H1 (cell line): ENCODE results near the gene EZH1.

ENCODE experiments used
- CEBPB ChIP-seq: IDR thresholded peaks from 2 replicates; pipeline ENCODE4 v1.6.1; 2012; ENCODE audit warnings: low read depth, low read length
- CTCF ChIP-seq, 3 experiments: IDR thresholded peaks; 1 replicate in 2 of 3; 2 replicates in 1 of 3; pipeline versions ENCODE4 v1.5.1 to v1.6.1; 2011; ENCODE audit warnings: low read length in 3 of 3, mild to moderate bottlenecking in 3 of 3, inconsistent platforms in 2 of 3, low read depth in 1 of 3, moderate library complexity in 1 of 3; ENCODE audit not compliant: insufficient read depth in 1 of 3; ENCODE audit errors: control extremely low read depth in 1 of 3
- EP300 ChIP-seq, 2 experiments: IDR thresholded peaks; 1 replicate in 1 of 2; 2 replicates in 1 of 2; pipeline ENCODE4 v1.6.1; 2011 to 2012; ENCODE audit warnings: low read depth in 2 of 2, low read length in 2 of 2, mild to moderate bottlenecking in 2 of 2, borderline replicate concordance in 1 of 2, inconsistent platforms in 1 of 2, moderate library complexity in 1 of 2
- EZH2 ChIP-seq: fragments of 200-600 bp; sonication (generic); IDR thresholded peaks from 2 replicates; pipeline ENCODE4 v1.7.1; 2012; ENCODE audit warnings: low read depth, mild to moderate bottlenecking, moderate library complexity, low read length, inconsistent platforms; ENCODE audit not compliant: severe bottlenecking
- GABPA ChIP-seq: IDR thresholded peaks from 2 replicates; pipeline ENCODE4 v1.6.1; 2011; ENCODE audit warnings: mild to moderate bottlenecking, low read length, moderate library complexity, borderline replicate concordance; ENCODE audit not compliant: insufficient read depth
- GTF2F1 ChIP-seq: IDR thresholded peaks from 2 replicates; pipeline ENCODE4 v1.6.1; 2012; ENCODE audit warnings: low read depth, low read length, improper control_type of control experiment, borderline replicate concordance
- POLR2A ChIP-seq, 2 experiments: IDR thresholded peaks; 1 replicate in 1 of 2; 2 replicates in 1 of 2; pipeline ENCODE4 v1.6.1; 2011; ENCODE audit warnings: low read depth in 2 of 2, low read length in 2 of 2, mild to moderate bottlenecking in 2 of 2; ENCODE audit errors: control extremely low read depth in 1 of 2
- SIN3A ChIP-seq, 2 experiments: IDR thresholded peaks in 1 of 2; conservative IDR thresholded peaks in 1 of 2; 2 replicates each; pipeline ENCODE4 v1.6.1; 2011 to 2012; ENCODE audit warnings: low read length in 2 of 2, improper control_type of control experiment in 1 of 2, low read depth in 1 of 2, mild to moderate bottlenecking in 1 of 2
- SIRT6 ChIP-seq: IDR thresholded peaks from one replicate; pipeline ENCODE4 v1.7.1; 2012; ENCODE audit warnings: low read length, inconsistent platforms
- SP1 ChIP-seq: IDR thresholded peaks from 2 replicates; pipeline ENCODE4 v1.6.1; 2011; ENCODE audit warnings: low read depth, low read length
- SUZ12 ChIP-seq: fragments of 200-600 bp; sonication (generic); IDR thresholded peaks from 2 replicates; pipeline ENCODE4 v1.6.1; 2012; ENCODE audit warnings: mild to moderate bottlenecking, inconsistent platforms, low read length, moderate library complexity, mixed read lengths
- TBP ChIP-seq: IDR thresholded peaks from 2 replicates; pipeline ENCODE4 v1.6.1; 2011; ENCODE audit warnings: low read depth, low read length, improper control_type of control experiment
- TCF12 ChIP-seq: IDR thresholded peaks from 2 replicates; pipeline ENCODE4 v1.6.1; 2011; ENCODE audit warnings: low read depth, mild to moderate bottlenecking, low read length
- TF ChIP-seq, protein P1 (sequence below): IDR thresholded peaks from 2 replicates; pipeline ENCODE4 v1.6.1; 2012; ENCODE audit warnings: low read length, inconsistent platforms

DNA sequence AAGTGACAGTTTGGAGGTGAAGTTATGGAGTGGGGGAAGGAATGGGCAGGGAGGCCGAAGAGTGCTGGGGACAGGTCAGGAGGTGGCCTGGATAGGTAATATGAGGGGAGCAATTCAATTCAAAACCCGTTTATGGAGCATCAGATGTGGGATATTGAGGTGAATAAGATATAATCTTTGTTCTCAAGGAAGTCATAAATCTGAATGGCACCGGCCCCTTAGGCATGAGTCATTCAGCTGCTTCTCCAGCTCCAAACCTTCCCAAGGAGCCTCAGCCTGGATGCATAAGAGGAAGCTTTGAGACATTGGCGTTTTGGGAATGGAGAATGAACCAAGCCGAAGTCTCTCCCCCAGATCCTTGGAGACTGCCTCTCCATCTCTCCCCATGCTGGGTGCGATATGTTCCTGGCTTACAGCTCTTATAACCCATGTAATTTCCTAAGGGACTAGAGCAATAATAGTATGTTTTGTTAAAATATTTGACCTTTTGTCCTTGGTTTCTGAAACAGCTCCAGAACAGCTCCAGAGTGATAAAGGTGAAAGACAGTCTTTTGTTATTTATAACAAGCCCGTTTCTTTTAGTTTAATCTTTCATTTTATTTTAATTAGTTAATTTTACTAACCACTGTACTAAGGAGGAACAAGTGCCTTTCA lies 84.0 kb downstream of the EZH1 start:
- TF ChIP-seq CEBPB (no peak), SIRT6 (no peak), CTCF (IDR thresholded peaks at IDR 0.05; ENCODE audit: control extremely low read depth in 1 of 3, insufficient read depth in 1 of 3, low read depth in 1 of 3, low read length in 3 of 3) (no peak), EP300 (IDR thresholded peaks at IDR 0.05; ENCODE audit: borderline replicate concordance in 1 of 2, low read depth in 2 of 2, low read length in 2 of 2) (no peak), GTF2F1 (no peak), GABPA (no peak), SP1 (no peak), EZH2 (no peak), POLR2A (IDR thresholded peaks at IDR 0.05; ENCODE audit: control extremely low read depth in 1 of 2, low read depth in 2 of 2, low read length in 2 of 2) (no peak), TBP (no peak), TCF12 (no peak), SIN3A (conservative IDR thresholded peaks at IDR 0.05 in 1 of 2, IDR thresholded peaks at IDR 0.05 in 1 of 2; ENCODE audit: low read depth in 1 of 2, low read length in 2 of 2) (no peak), SUZ12 (no peak)
- TF ChIP-seq, protein P1, sequence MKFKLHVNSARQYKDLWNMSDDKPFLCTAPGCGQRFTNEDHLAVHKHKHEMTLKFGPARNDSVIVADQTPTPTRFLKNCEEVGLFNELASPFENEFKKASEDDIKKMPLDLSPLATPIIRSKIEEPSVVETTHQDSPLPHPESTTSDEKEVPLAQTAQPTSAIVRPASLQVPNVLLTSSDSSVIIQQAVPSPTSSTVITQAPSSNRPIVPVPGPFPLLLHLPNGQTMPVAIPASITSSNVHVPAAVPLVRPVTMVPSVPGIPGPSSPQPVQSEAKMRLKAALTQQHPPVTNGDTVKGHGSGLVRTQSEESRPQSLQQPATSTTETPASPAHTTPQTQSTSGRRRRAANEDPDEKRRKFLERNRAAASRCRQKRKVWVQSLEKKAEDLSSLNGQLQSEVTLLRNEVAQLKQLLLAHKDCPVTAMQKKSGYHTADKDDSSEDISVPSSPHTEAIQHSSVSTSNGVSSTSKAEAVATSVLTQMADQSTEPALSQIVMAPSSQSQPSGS, result no peak
